Body of pancreas (tissue), 4 donors: ENCODE results near the gene KLK10. TPM values are rescaled to one million over a fixed set of nuclear protein-coding genes. Genes with fewer than 3 reads are reported as not detected.
"Not testable (repeated sequence)": the region's sequence is repeated elsewhere in the genome, so short reads cannot be mapped to it uniquely, and the experiment has no call there.

Experiments
- ATAC-seq: fragments of 150-250 bp; one replicate; pipeline ENCODE4 v1.9.1; 2016
- DNase-seq, 4 donors: peaks; one replicate each; pipeline ENCODE4 v3.0.0-alpha.2; 2019
- H3K27ac ChIP-seq, 4 donors: fragments of 200-600 bp; sonication (generic); 1 replicate in 3 of 4; 2 replicates in 1 of 4; pipeline versions ENCODE4 v1.5.1 to v1.6.1; 2016 to 2019; ENCODE audit warnings: mild to moderate bottlenecking in 1 of 4, mixed read lengths in 1 of 4, moderate library complexity in 1 of 4
- H3K27me3 ChIP-seq, 2 donors: fragments of 200-600 bp; sonication (generic); one replicate each; pipeline ENCODE4 v1.6.0; 2016; ENCODE audit warnings: mild to moderate bottlenecking in 1 of 2
- H3K36me3 ChIP-seq, 2 donors: fragments of 200-600 bp; sonication (generic); replicated peaks in 1 of 2; 2 replicates each; pipeline ENCODE4 v1.5.1; 2016; ENCODE audit warnings: low read depth in 2 of 2; ENCODE audit not compliant: insufficient read depth in 1 of 2
- H3K4me1 ChIP-seq: fragments of 200-600 bp; sonication (generic); one replicate; pipeline ENCODE4 v1.6.0; 2016
- H3K4me3 ChIP-seq, 2 donors: fragments of 200-600 bp; sonication (generic); 1 replicate in 1 of 2; 2 replicates in 1 of 2; pipeline ENCODE4 v1.5.1; 2016 to 2019
- H3K9me3 ChIP-seq, 3 donors: fragments of 200-600 bp; sonication (generic); 1 replicate in 2 of 3; 2 replicates in 1 of 3; pipeline ENCODE4 v1.5.1; 2016
- CTCF ChIP-seq, 7 experiments: fragments of 450-650 bp in 4 of 7; fragments of 200-600 bp in 3 of 7; sonication (generic) in 3 of 7; IDR thresholded peaks; one replicate each; pipeline ENCODE4 v1.5.1; 2016 to 2019; ENCODE audit warnings: antibody characterized with exemption in 7 of 7
- POLR2A ChIP-seq, 3 donors: fragments of 450-650 bp; IDR thresholded peaks; one replicate each; pipeline ENCODE4 v1.6.1; 2016; ENCODE audit warnings: antibody characterized with exemption in 3 of 3, mild to moderate bottlenecking in 2 of 3
- WGBS, 2 donors: methylation state at CpG; one replicate each; pipeline ENCODE4 v1.1.5; 2017; 5-methylcytosine and 5-hydroxymethylcytosine counted together
- intact Hi-C: fragments of 100-400 bp; cut with DNase I; formaldehyde crosslinking; loops from one replicate; pipeline ENCODE4 v1.15.1; 2023
- total RNA-seq, 2 donors: library from RNA; depleted of rRNA; stranded (reverse); fragments of >200 nt; gene quantifications; one replicate each; pipeline ENCODE4 v1.1.0, GENCODE V29; 2016

Gene KLK10
- total RNA-seq, 2 donors from 2014 or later, result not detected

DNA sequence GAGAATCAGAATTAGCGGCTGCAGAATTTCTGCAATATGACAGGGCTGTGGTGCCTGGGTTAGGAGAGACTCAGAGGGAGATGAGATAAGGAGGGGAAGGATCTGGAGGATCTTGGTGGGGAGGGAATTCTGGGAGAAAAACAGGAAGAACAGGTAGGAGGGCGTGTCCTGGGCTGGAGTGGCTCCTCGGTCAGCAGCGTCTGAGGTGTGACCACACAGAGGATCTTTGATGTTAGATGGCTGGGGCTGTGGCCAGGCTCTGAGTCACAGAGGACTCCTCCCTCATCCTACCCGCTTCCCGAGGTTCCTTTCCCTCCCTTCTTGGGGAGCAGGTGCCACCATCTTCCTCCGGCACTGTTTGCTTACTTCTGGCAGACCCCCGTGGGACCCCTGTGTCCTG is 43.7 kb downstream of the KLK10 start:
- Histone ChIP-seq H3K27me3 (no peaks in the 10 kb centered on the region), H3K4me1 (no peaks in the 10 kb centered on the region), H3K9me3 (no peaks in the 10 kb centered on the region), H3K27ac (no peak overlapping the region), H3K4me3 (no peak overlapping the region), H3K36me3 (no peaks in the 10 kb centered on the region)
- WGBS, 2 donors, result 10 to 11% methylated on average over 8 of the region's 8 CpGs
- no peak for DNase-seq
- intact Hi-C loops, result no loop called here
- TF ChIP-seq POLR2A (IDR thresholded peaks at IDR 0.05), result no peak
- no peak for TF ChIP-seq CTCF (IDR thresholded peaks at IDR 0.05)
- ATAC-seq, result no peak

DNA sequence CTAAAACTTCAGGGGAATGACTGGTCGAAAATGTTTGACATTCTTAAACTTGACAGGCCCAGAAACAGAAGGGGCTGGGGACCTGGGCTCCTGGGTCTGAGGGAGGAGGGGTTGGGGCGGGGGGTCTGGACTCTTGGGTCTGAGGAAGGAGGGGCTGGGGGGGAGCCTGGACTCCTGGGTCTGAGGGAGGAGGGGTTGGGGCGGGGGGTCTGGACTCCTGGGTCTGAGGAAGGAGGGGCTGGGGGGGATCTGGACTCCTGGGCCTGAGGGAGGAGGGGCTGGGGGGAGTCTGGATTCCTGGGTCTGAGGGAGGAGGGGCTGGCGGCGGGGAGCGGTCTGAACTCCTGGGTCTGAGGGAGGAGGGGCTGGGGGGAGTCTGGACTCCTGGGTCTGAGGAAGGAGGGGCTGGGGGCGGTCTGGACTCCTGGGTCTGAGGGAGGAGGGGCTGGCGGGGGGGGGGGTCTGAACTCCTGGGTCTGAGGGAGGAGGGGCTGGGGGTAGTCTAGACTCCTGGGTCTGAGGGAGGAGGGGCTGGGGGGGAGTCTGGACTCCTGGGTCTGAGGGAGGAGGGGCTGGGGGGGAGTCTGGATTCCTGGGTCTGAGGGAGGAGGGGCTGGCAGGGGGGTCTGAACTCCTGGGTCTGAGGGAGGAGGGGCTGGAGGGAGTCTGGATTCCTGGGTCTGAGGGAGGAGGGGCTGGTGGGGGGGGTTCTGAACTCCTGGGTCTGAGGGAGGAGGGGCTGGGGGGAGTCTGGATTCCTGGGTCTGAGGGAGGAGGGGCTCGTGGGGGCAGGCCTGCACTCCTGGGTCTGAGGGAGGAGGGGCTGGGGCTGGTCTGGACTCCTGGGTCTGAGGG is 44.6 kb downstream of the KLK10 start:
- WGBS, 2 donors, result 10 to 14% methylated on average over 2 to 9 of the region's 9 CpGs
- H3K36me3 ChIP-seq, result no peaks in the 10 kb centered on the region
- intact Hi-C loops, result no loop called here
- H3K27me3 ChIP-seq, result no peaks in the 10 kb centered on the region
- ATAC-seq (no peak), DNase-seq (no peak)
- H3K27ac ChIP-seq, result no peak overlapping the region
- H3K4me1 ChIP-seq, result no peaks in the 10 kb centered on the region
- H3K9me3 ChIP-seq, result no peaks in the 10 kb centered on the region
- TF ChIP-seq POLR2A (IDR thresholded peaks at IDR 0.05) (no peak), CTCF (IDR thresholded peaks at IDR 0.05) (no peak)
- no peak overlapping the region for H3K4me3 ChIP-seq

GRCh38 chr19:50972795-50973376 is 46.6 kb downstream of the KLK10 start:
- intact Hi-C loops, result no loop called here
- Histone ChIP-seq H3K27me3 (no peaks in the 10 kb centered on the region), H3K4me1 (no peaks in the 10 kb centered on the region), H3K27ac (no peak overlapping the region), H3K9me3 (no peaks in the 10 kb centered on the region), H3K36me3 (no peaks in the 10 kb centered on the region), H3K4me3 (no peak overlapping the region)
- TF ChIP-seq CTCF (IDR thresholded peaks at IDR 0.05) (no peak), POLR2A (IDR thresholded peaks at IDR 0.05) (no peak)
- no peak for DNase-seq
- WGBS, 2 donors, result 54 to 61% methylated on average over 8 to 9 of the region's 9 CpGs
- no peak for ATAC-seq

DNA sequence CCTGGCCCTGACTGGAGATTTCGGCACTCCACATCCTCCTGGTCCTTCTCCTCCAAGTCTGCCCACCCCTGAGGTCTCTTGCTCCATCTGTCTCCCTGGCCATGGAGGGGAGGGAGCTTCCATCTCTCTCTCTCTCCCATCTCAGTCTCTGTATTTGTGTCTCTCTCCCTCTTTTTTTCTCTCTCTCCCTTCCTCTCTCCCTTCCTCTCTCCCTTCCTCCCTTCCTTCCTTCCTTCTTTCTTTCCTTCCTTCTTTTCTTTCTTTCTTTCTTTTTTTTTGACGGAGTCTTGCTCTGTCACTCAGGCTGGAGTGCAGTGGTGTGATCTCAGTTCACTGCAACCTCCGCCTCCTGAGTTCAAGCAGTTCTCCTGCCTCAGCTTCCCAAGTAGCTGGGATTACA is 49.7 kb downstream of the KLK10 start:
- H3K27me3 ChIP-seq, intact Hi-C loops, DNase-seq: not testable (repeated sequence)

GRCh38 chr19:50969413-50969760 is 50.1 kb downstream of the KLK10 start, which contains the start of gene KLK6:
KLK6 (minus strand) TSS chr19:50969591; CDS start chr19:50968104, 1,487 bp downstream.
- no peak within 1 kb of the TSS for H3K4me3 ChIP-seq
- TF ChIP-seq POLR2A (IDR thresholded peaks at IDR 0.05) (no peak), CTCF (IDR thresholded peaks at IDR 0.05) (no peak)
- H3K4me1 ChIP-seq, result no peaks in the 10 kb centered on the region
- intact Hi-C loops, result no loop called here
- H3K27ac ChIP-seq, result no peak within 1 kb of the TSS
- 38 to 43% methylated on average over 12 to 15 of the region's 19 CpGs for WGBS, 2 donors
- ATAC-seq (no peak), DNase-seq (no peak)
- H3K27me3 ChIP-seq, result no peaks in the 10 kb centered on the region
- H3K9me3 ChIP-seq, result no peaks in the 10 kb centered on the region
- no peaks in the 10 kb centered on the region for H3K36me3 ChIP-seq

More for the DNA sequence above, 49.7 kb downstream of the KLK10 start:
- H3K27ac ChIP-seq, H3K36me3 ChIP-seq, ATAC-seq, H3K4me3 ChIP-seq, H3K9me3 ChIP-seq, H3K4me1 ChIP-seq: not testable (repeated sequence)
- WGBS, 2 donors, result 58 to 64% methylated on average over 3 of the region's 3 CpGs
